Ramos (cell line): Measurements from ENCODE around the gene CYSTM1.

Experiments used
- in situ Hi-C: fragments of 300-500 bp; cut with MboI; formaldehyde crosslinking; loops from one replicate; pipeline ENCODE4 v1.14.3; 2022; ENCODE audit warnings: low sequenced_read_pairs; ENCODE audit not compliant: unreplicated experiment

The CYSTM1 gene, protein sequence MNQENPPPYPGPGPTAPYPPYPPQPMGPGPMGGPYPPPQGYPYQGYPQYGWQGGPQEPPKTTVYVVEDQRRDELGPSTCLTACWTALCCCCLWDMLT

DNA sequence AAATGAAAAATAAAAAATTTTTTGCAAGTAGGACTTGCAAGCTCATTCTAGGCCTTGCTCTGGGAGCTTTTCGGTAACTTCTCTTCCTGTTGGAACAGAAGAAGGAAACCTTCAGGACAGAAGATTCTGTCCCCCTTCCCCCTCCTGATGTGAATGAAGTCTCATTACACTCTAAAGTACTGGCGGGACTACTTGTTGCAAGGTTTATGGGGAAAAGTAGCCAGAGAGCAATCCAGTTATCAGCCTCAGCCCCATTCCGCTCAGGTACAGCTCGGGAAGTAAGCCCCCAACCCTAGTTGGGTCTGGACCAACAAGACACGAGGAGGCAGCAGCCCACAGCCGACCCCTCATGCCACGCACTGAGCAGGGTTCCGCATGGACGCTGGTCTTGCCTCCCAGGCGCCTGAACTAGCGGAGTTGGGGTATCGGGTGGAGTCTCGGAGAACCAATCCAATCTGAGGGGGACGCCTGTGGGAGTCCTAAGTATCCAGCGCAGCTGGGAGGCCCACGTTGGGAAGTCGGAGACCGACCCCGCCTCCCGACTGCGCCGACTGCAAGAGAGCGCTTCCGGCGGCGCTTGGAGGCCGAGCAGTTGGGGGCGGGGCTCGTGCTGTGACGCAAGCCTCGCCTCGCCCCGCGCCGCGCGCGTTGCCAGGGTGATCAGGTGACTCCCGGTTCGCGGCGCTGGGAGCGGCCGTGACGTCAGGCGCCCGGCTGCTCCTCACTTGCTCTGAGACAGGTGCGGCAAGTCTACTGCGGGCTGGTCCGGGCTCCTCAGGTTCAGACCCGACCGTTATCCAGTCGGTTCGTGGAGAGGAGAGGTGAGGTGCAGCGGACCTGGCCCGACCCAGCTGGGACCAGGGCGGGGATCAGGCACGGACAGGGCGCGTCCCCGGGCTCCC lies at the start of gene CYSTM1:
TSS of gene CYSTM1 (plus strand) at position 724 of the 902 bp plus-strand sequence. CDS start 19,278 bp downstream, outside the sequence.
- in situ Hi-C loops: no loop called here

DNA sequence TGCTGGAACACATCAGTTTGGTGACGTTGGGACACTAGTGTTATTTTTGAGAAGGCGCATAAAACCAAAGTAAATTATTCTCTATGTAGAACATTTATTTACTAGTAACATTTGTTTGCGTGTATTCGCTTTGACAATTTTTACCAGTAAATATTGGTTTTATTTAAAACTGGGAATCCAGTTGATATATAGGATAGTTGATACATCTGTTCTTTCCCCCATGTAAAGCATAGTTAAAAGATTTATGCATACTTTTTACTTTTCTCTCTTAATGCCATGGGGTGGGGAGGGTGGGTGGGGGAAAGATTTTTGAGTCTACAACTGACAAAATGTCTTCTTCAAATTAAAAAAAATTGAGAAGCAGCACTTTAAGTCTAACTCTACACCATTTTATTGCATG lies 49.4 kb upstream of the CYSTM1 start, which contains the start of gene IGIP:
TSS of gene IGIP (plus strand) at position 301 of the 400 bp plus-strand sequence. CDS start 2,540 bp downstream, outside the sequence.
- in situ Hi-C loops: no loop called here

DNA sequence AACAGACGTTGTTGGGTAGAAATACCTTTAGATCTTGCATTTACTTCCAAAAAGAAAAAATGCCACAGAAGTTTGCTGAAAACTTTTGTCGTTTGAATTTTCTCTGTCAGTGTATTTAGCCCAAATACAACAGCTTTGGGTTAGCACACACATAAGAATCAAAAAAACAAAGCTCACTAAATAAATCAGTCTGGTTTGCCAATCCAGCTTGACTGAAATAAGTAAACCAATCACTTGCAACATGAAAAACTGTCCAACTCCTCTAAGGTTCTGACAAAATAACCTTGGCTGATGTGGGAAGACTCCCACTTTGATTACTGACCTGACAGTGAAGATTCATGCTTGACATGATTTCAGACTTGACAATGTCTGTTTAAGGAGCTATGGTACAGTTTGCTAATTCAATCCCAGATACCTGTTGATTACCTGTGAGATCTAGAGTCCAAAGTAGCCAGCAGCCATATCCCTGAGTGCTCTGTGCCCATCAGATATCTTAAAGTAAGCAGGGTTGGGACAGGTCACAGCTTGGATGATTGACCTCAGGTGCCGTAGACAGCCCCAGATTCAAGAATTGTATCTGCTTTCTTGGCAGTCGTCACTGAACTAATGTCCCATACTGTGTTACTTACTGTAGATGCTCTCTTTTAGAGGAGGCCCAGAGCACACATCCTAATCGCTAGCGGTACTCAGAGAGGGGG lies 48.5 kb upstream of the CYSTM1 start:
- in situ Hi-C loops: no loop called here

DNA sequence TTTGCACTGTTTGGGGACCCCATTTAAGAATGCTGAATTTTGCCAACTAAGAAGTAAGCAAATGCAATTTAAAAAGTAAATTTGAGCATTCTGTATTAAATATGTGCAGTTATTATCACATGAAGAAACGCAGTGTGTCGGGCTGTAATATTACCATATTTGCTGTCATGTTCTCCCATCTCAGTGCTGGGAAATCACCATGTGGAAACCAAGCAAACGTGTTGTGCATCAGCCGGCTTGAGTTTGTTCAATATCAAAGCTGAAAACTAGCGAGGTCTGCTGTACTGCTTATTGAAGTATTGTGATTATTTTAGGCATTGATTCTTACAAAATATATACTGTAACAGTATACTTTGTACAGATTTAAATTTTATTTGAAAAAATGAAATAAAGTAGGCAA lies 46.6 kb upstream of the CYSTM1 start:
- in situ Hi-C loops: no loop called here

DNA sequence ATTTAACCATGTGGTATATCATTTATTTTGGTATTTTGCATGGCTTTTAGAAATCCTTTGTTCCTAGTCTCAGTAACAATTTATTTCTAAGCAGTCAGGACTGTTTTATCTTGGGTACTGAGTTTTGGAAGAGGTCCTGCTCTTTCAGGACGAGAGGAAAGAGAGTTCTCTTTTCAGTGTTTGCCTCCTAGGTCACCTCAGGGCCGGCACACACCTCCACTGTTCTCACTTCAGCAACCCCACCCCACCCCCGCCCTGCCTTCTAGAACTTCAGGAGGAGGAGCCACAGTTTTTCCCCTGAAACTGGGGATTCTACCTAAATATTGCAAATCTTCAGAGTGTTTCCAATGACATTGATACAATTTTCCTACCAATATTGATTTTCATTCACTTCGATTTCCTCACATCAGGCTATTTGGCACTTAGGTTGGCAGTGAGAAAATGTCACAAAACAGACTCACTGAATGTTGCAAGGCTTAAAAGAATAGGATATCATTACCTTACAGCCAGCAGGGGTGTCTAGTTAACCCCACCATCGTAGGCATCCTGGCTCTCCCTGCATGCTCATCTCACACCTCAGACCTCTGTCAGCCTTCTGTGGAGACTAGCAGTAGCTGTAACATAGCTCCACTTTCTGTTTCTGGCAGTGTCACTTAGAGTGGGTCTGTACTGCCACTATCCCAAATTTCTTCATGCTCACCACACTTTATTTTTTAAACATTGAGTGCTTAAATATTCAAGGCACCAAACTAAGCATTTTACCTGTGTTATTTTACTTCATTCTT lies 43.8 kb upstream of the CYSTM1 start:
- in situ Hi-C loops: no loop called here

DNA sequence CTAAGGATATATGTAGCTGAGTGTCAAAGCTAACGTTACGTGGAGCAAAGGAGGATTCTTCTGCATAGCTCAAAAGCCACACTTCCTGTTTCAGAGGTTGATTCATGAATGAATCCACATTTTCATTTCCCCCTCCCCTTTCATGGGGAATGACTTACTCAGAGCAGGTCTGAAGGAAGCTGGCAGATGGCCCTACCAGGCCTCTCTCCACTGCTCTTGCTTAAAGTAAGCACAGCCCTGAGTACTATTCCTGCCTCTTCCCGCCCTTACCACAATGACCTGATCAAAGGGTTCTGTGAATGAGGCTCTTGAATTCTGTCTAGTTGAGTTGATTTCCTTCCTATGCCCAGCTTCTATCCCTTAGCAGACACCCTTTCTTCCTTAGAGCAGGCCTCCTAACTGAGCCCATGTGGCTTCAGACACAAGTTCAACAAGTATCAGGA lies 43.0 kb upstream of the CYSTM1 start:
- in situ Hi-C loops: no loop called here

DNA sequence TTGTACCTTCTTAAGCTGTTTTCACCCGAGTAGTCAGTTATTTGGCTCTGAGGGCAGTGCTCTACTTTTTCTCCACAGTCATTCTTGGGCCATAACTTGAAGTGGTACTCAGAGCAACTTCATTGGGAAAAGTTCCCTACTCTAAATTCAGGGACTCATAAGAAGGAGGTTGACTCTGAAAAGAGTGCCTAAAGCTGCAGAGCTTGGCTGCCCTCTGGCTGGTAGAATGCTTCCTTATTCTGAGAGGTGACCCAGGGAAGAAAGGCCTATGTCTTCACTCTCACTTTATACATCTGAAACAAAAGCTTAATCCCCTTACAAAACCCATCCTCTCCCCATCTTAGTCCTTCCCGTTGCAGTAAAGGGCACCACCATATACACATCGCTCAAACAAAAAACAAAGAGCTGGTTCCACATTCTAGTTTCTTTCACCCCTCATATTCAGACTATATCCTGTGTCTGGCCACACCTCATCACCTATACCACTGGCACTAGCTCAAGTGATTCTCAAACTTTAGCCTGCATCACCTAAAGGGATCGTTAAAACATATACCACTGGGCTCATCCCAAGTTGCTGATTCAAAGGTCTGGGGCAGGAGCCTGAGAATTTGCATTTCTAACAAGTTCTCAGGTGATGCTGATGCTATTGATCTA lies 41.3 kb upstream of the CYSTM1 start:
- in situ Hi-C loops: no loop called here

DNA sequence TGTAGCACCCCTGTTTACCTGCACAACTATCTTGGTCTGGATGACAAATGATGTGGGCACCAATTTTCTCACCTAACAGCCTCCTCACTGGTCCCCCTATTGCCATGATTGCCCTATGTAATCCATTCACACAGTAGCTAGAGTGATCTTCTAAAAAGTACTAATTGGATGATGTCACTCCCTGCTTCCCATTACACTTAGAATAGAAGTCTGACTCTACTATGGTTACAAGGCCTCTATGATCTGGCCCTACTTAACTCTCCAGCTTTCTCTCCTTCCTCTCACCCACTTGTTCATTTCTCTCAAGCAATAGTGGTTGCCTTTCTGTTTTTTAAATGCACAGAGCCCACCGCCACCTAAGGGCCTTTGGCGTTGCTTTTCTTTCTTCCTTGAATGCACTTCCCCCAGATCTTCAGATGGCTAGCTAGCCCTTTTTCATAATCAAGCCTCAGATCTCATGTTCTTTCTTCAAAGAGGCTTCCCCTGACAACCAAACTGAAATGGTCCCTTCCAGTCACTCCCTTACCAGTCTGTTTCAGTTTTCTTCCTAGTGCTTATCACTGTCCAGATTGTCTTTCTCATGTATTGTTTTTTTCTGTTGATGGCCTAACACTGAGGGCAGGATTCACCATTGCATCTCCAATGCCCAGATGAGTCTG lies 40.6 kb upstream of the CYSTM1 start:
- in situ Hi-C loops: no loop called here

DNA sequence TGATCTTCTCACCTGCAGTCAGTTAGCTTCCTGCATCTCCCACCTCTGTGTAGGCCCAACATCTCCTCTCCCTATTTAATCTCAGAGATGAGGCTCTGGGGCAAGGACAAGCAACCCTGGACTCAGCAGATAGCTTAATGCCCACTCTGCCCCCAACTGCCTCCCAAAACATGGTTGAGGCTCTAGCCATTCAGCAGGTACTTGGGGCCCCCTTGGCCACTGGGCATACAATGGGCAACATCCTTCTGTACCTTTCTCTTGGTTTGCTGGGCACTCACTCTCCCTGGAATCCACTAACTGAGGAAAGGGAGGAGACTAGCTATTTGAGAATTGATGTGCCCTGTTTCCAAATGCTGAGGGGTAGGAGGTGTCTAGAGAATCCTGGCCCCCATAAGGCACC lies 39.9 kb upstream of the CYSTM1 start:
- in situ Hi-C loops: no loop called here

DNA sequence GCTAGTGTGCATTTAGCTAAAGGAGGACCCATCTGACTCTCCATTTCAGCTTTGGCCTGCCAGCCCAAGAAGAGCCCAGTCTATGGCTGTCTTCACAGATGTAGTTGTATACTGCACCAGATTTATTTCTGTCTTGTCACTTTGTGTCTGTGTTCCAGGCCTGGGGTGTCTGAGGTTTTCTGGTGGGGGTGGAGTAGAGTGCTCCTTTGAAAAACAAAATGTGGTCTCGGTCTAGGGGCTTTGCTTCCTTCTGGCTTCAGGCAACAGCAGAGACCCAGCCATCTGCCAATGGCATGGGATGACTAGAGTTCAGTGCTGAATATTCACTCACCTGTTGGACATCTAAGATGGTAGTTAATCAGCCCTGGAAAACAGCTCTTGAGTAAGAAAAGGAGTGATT lies 38.4 kb upstream of the CYSTM1 start:
- in situ Hi-C loops: no loop called here

DNA sequence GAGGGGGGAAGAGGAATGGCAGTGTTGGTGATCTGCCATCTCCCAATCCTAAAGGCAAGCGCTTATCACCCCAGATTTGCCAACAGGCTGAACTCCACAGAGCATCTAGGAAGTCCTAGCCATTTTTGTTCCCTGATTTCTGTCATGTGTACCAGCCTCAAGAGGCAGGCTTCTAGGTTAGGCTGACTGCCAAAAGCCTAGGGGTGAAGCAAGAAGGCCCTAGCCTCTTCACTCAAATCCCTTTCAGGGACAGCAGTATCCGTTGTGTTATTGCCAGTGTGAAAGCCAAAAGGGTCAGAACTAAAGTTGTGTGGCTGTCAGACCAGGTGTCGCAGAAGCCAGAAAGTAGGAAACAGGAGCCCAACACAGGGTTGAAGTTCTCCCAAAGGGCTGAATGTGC lies 34.6 kb upstream of the CYSTM1 start:
- in situ Hi-C loops: no loop called here

DNA sequence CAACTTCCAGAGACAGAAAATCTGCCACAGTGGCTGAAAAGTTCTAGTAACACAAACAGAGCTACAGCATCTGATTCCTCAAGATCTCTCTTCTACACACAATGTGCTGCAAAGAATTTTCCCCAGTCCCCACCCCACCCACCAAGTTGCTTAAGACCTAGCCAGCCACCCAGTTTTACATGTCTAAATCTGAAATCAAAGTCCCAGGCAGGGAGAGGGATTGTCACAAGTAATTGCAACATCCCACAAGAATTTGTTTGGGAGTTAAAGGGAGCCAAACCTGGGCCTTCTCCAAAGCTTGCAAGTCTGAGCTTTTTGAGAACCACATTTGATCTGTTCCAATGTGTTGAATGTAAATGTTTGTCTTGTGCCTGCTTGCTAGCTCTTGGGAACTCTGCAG lies 33.7 kb upstream of the CYSTM1 start:
- in situ Hi-C loops: no loop called here

DNA sequence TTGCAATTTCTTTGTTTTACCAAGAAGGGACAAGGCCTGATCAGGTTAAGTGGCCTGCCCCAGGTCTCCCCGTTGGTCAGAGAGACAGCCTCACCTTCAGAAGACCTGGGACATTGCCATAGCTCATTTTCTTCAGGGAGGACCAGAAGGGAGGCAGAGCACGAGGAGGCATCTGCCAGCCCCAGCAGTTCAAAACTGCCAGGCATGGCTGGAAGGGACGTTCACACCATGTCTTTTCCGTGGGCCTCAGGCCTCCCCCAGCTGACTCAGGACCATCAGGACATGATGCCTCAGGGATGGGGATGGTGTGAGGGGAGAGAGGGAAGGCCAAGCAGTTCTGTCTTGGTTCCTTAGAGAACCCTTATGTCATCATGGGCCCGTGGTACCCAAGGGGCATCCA lies 32.7 kb upstream of the CYSTM1 start:
- in situ Hi-C loops: no loop called here

DNA sequence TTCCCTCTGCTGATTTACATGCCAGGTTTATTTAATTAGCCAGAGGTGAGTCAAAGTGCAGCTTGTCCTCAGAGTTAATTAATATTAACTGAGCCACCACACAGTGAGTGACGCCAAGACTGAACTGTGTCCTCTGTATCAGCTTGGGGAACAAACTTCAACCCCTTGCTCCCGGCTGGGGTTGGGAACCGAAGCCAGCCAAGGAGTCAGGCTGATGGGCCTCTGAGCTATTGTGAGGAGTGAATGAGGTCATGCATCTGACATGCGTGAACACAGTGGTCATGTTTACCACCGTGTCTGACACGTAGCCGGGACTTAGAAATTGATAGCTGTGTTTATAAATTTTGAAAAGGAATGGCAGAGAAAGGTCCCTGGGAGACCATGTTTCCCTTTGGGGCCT lies 32.1 kb upstream of the CYSTM1 start:
- in situ Hi-C loops: no loop called here

DNA sequence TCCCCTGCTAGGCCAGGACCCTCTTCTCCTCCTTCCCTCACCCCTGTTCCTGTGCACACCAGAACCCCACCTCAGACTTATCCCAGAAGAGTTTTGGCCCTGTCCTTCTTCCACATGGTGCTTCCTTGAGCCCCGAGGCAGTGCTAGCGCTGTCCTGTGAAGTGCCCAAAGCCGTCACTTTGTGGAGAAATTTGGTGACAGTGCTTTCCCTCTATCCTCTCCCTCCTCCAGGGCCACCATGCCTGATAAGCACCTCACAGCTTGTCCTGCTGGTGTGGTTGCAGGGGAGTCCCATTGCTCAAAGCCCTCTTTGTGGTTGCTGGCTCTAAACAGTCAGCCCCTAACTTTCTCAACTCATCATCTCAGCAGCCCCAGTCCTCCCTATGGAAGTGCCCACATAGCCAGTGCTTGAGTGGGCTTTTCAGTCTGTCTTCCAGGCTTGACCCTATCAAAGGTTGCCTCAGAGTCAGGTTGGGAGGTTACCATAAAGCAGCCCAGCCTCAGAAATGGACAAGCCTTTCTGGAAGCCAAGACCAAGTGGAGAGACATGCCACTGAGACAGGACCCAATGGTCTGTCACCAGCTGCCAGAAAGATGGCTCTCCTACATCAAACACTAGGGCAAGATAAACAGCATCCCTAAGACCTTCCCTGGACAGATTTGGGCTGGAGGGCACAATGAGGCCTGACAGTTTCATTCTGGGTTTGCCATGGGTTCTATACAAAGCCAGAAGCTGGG lies 31.3 kb upstream of the CYSTM1 start:
- in situ Hi-C loops: no loop called here

DNA sequence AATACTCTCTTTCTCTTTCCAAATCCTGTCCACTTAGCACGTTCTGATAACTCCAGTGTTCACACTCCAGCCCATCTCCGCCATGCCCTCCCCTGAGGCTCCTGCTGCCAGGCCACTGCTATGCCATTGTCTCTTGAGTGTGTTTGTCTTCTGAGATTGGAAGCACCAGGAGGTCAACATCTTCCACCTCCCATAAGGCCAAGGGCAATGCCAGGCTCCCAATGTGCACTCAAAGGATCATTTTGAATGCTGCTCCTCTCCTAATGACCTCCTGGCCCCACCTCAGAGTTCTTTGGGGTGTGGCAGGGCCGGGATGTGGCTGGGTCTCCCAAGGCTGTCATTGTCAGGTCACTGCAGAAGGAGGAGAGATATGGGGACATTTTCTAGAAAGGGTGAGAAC lies 29.7 kb upstream of the CYSTM1 start:
- in situ Hi-C loops: no loop called here

DNA sequence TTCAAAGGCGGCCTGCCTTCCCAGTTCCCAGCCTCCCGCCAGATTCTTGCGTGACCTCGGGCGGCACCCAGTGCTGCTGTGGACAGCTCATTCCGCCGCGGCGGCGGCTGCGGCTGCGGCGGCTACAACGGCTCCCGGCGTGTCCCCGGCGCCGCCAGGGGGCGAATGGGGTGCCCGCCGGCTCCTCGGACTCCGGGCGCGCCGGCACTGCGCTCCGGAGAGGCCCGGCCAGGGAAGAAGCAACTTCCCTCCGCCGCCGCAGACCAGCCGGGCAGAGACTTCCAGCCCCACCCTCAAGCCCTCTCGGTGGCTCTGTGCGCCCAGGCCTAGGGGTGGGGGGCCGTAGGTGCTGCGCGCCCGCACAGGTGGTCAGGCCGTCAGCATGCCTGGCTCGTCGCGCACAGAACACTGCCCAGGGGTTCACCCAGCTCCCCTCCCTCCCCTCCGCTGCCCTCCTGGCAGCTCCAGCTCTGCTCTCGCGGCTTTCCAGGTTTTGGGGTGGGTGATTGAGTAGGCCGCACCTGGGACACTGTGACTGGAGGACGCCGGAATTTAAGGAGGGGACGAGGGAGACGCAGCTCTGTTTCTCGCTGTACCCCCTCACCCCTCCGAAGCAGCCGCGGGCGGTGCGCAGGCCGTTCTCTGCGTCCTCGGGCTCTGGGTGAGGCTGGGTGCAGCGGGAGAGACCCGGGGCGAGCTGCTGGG lies 29.0 kb upstream of the CYSTM1 start:
- in situ Hi-C loops: no loop called here

DNA sequence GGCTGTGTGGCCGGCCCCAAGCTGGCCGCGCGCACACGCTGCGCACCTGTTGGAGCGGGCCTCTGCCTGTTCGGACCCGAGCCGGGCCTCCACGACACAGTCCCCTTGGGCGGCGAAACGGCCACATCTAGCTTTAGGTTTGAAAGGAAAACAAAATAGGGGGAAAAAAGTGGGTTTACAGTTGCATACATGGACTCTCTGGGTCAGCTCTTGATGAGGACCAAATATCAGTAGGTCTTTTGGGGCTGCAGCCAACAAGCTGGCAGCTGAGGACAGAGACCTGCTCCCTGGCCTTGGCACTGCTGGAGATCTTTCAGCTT lies 28.5 kb upstream of the CYSTM1 start:
- in situ Hi-C loops: no loop called here
